Esophagus muscularis mucosa (tissue), 4 donors: ENCODE results near the gene PMAIP1.

Experiments used
- CTCF ChIP-seq, 3 experiments: fragments of 200-600 bp in 2 of 3; fragments of 450-650 bp in 1 of 3; sonication (generic) in 2 of 3; IDR thresholded peaks; one replicate each; pipeline ENCODE4 v1.5.1; 2017 to 2019; ENCODE audit warnings: antibody characterized with exemption in 3 of 3, mild to moderate bottlenecking in 2 of 3, moderate library complexity in 1 of 3
- EP300 ChIP-seq: sonication (generic); formaldehyde crosslinking; IDR thresholded peaks from one replicate; pipeline ENCODE4 v1.6.1; 2017; ENCODE audit warnings: antibody characterized with exemption
- POLR2A ChIP-seq: fragments of 450-650 bp; IDR thresholded peaks from one replicate; pipeline ENCODE4 v1.6.1; 2017; ENCODE audit warnings: antibody characterized with exemption, moderate library complexity, mild to moderate bottlenecking, low read depth

DNA sequence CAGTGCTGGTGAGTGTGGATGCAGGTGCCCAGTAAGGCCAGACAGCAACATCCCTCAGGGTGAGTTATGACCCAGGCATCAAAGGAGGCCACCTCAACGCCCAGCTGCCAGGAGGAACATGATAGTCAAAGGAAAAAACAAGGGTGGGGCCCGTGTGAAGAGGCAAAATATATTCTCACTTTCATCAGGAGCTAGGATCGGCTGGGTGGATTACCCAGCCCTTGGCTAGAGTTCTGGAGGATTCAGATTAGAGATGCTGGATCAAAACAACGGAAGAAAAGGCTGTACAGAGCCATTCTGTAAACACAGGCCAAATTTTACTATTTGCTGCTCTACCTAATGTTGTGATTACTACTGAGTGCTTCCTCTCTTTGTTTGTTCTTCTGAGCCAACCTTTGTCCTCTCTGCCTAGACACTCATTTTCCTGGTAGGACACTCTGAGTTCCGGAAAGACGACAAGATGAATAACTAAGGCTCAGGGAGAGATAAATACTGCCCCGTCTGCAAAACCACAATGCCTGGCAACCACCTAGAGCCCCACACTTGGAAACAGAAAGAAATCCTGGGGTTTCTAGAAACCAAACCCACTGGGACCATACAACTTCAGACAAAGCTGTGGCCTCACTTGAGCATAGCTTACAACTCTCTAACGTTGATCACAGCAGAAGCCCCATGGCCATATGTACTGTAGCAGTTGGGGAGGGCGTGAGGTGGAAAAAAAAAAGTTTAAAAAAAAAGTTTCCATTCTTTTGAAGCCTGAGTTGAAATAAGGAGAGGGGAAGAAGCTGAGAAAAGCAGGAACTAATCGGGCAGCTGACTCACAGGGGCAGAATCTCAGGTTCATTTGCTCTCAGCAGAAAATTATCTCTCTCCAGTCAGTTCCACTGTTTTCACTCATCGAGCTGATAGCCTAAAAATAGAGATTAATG lies 17.8 kb upstream of the PMAIP1 start:
- TF ChIP-seq CTCF (IDR thresholded peaks at IDR 0.05) (no peak), POLR2A (no peak), EP300 (no peak)
